IPS DF 4.7 (cell line): ENCODE results near the gene AP2S1.
"Not testable (repeated sequence)": the region's sequence is repeated elsewhere in the genome, so short reads cannot be mapped to it uniquely, and the experiment has no call there.

Experiments
- DNase-seq: peaks from one replicate; pipeline ENCODE4 v3.0.0-alpha.2; 2013; ENCODE audit warnings: low spot score; ENCODE audit errors: extremely low read depth

AP2S1 gene

GRCh38 chr19:46806656-46807055 lies 44.0 kb downstream of the AP2S1 start:
- no peak for DNase-seq

GRCh38 chr19:46804432-46804831 lies 46.2 kb downstream of the AP2S1 start:
- DNase-seq, result not testable (repeated sequence)

- no peak for DNase-seq
Measured at GRCh38 chr19:46803555-46803954, 47.1 kb downstream of the AP2S1 start.

GRCh38 chr19:46802152-46802551 lies 48.5 kb downstream of the AP2S1 start:
- no peak for DNase-seq

- DNase-seq, result no peak
Measured at GRCh38 chr19:46798713-46799112, 51.9 kb downstream of the AP2S1 start.

GRCh38 chr19:46797881-46798280 lies 52.8 kb downstream of the AP2S1 start:
- no peak for DNase-seq

GRCh38 chr19:46791944-46792343 lies 58.7 kb downstream of the AP2S1 start:
- DNase-seq, result no peak

GRCh38 chr19:46789371-46789770 lies 61.3 kb downstream of the AP2S1 start:
- DNase-seq, result no peak

GRCh38 chr19:46788968-46789338 lies 61.7 kb downstream of the AP2S1 start:
- no peak for DNase-seq

GRCh38 chr19:46788262-46788967 lies 62.2 kb downstream of the AP2S1 start, which contains the start of gene SLC1A5:
SLC1A5 (minus strand) TSS chr19:46788594; CDS start chr19:46787965, 629 bp downstream.
- no peak for DNase-seq
